ENCODE measurements around the gene SNX30.

The SNX30 gene

GRCh38 chr9:112831281-112831851 is 80.8 kb downstream of the SNX30 start:
- no peak for DNase-seq

DNA sequence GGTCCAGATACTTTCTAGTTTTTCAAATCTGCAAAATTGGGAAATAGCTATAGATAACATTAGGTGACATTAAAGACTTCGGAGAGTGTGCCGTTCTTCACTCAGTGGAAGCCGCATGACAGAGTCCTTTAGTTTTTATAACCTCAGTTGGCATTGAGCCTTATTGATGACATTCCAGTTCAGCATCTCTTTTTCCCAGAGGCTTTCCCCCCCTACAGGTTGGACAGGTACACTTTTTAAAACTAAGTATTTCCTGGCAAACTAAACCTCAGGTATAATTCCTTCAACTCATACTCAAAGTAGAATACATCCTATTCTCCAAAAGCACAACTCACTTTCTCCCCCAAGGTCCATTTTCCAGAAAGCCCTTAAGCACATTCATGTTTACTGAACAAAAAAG is 81.4 kb downstream of the SNX30 start:
- DNase-seq: no peak

- no peak for DNase-seq
These were observed 82.5 kb downstream of the SNX30 start for GRCh38 chr9:112833081-112833480.

- no peak for DNase-seq
These were observed 85.8 kb downstream of the SNX30 start for GRCh38 chr9:112836394-112836793.

GRCh38 chr9:112838342-112838741 is 87.8 kb downstream of the SNX30 start:
- DNase-seq: no peak

DNA sequence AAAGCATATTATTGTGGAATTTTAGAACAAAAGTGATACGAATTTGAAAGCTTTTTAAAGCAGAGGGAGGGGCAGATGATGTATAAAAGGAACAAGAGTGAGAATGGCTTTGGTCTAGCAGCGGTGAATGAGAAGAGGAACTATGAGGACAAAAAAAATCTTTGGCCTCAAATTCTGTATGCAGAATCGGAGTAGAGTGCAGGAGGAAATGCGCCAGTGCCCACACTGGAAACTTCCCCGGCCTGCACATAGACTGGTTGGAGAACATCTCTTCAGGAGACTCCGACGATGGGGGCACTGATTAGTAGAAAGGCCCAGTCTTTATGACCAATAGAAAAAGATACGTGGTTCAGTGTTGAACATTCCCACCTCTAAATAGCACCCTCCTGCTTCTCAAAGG is 88.8 kb downstream of the SNX30 start:
- peak; percentile 32 for DNase-seq

GRCh38 chr9:112841261-112841660 is 90.7 kb downstream of the SNX30 start:
- DNase-seq: no peak

- no peak for DNase-seq
These were observed 92.0 kb downstream of the SNX30 start for GRCh38 chr9:112842555-112842954.

DNA sequence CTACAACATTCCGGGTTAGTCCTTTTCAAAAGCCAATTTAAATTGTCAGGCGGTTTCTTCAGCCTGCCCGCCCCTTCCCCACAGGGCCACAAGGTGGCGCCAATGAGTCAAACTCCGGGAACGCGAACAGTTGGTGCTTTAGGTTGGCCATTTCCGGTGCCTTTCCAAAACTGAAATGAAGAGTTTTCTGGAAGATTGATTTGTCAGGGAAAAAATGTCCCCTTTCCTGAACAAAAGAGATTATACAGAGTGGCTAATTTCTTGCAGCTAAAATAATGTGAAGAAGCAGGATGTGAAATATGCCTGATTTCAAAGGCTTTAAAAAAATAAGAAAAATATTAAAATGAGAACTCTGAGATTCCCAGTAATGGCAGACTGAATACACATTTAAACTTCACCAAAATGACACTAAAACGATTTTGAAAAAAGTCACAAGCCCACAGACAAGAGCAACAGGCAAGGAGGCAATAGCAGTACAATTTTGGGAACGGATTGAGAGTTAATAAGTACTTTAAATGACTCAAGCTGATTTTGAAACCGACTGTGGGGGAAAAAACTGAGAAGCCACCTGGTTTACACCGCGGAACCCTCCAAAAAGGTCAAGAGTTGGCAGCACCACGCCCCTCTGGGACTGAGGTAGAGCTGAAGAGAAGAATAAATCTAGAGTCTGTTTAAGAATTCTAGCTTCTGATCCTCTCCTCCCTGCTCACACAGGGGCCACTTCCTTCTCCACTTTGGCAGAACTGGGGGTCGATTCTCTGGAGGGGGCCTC is 94.4 kb downstream of the SNX30 start:
- peak; percentile 22 for DNase-seq

DNA sequence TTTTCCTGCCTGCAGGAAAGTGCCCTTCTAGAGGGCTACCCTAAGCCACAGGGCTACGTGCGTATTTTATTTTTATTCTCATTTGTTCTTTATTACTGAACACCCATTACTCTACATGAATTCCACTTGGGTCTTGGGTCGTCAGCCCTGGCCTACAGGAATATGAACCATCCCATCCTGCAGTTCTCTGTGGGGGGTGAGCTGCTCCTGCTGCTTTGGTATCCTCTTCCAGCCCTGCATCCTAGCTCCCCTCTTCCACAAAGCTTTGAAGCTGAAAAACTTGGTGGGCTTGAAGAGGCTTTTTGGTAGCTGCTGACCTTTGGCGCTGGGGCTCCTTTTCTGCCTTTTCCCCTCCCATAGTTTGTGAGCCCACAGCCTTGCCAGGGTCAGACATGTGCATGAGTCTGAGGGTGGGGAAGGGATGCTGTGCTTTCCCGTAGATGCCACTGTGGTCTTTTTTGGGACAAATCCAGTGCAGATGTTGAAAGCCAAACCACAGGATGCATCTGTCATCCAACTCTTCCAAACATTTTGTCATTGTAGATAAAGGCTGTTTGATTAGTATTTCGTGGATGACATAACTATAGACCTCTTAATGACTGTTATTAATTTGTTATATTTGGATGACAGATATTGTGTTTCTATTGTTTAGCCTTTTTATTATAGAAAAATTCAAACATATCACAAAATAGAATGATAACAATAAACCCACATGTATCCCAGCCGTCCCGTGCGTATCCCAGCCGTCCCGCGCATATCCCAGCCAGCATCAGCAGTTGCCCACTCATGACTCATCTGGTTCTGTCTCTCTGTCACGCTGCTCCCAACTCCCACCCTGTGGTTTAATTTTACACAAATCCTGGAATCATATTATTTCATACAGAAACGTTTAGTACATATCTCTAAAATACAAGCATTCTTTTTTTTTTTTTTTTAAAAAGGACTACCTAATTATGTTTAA is 96.2 kb downstream of the SNX30 start:
- DNase-seq: no peak

DNA sequence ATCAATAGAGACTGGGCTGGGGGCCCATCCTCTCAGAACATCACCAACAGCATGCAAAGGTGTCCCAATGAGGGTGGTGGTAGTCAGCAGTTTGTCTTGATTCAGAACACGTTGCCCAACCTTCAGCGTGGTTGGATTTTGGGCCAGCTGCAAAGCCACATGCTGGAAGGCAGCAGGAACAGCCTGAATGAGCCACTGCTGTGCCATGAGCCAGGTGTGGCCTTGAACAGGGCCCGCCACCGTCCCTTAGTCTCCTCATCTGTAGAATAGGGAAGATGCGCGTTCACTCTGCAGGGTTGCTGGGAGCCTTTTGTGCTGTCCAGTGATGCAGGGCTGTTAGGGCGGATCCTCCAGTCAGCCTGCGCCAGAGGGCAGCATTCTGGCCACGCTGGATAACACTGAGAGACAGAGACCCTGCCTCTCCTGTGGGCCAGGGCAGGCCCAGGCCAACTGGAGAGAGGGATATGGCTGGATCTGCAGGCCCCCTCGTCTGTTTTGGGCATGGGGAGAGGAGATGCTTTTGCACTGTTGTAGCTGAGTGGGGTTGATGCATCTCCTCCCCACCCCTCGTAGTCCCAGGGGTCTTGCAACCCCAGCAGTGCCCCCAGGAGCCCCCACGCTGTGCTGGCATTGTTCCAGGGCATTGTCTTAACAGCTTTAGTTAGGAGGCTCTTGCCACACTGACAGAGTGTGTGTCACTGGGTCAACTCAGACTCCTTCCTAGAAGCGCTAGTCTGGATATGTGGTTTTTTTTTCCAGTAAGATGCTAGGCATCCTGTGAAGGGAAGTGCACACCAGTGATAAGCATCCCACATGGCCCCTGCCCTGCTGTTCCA is 98.0 kb downstream of the SNX30 start:
- no peak for DNase-seq

DNA sequence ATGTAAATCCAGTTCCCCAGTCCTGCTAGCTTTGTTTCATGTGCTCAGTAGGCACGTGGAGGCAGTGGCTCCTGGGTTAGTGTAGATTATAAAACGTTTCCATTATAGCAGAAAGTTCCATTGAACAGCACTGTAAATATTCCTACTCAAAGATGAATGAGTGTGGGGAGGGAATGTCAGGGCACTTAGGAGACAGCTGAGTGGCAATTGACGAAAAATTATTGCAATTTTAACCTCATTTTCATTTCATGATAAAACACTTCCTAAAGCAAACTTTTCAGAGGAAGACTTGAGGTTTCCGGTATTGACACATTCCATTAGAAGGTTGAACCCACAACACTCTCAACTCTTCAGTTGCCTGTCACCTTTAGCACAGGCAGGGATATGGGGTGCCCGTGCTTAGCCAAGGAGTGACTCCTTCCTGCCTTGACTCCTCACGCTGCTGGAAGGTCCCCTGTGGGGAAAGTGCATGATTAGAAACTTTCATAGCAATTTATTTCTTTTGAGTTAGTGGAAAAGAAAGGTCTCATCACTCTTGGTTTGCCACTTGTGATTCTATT is 98.9 kb downstream of the SNX30 start:
- no peak for DNase-seq

DNA sequence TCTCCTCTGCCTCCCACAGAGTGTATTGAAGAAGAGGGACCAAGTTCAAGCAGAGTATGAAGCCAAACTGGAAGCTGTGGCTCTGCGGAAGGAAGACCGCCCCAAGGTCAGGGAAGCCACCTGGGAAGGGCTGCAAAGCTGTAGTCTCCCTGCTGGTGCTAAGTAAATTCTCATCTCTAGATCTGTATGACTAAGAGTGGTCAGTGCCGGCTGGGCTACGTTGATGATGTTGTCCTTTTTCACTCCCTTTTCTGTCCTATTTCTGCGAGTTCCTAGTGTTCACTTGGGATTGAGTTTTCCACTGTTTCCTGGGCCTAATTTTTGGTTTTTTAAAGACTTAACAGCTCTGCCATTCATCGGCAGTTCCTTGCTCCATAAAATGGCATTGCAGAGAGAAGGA is 100.3 kb downstream of the SNX30 start:
- no peak for DNase-seq

- no peak for DNase-seq
These were observed 102.4 kb downstream of the SNX30 start for GRCh38 chr9:112852741-112853504.

DNA sequence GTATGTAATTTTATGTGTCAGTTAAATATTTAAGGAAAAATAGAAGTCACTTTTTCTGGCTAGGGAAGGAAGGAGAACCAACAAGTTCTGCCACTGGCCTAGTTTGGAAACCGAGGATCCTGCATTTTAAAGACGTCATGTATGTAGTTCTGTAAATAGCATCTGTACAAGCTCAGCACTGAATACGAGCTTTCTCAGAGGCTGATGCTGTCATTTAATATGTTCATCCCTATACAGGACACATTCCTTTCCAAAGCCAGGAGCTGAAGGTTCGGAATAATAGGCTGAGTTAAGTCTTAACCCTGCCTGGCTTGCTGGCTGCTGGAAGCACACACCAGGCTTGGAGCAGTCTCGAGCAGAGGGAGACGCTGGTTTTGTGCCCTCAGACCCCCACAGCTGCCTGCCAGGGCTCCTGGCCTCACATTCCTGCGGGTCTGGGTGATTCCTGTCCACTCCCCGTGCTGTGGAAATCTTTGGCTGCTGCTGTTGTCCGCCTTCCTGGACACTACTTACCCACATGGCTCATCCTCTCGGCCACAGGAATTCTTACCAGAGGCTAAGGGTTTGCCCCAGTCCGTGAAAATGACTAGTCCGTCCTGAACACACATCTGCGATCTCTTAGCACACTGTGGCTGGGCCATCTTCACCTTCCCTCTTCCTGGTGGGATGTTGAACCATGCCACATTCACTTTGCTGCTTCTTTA is 103.5 kb downstream of the SNX30 start:
- no peak for DNase-seq

DNA sequence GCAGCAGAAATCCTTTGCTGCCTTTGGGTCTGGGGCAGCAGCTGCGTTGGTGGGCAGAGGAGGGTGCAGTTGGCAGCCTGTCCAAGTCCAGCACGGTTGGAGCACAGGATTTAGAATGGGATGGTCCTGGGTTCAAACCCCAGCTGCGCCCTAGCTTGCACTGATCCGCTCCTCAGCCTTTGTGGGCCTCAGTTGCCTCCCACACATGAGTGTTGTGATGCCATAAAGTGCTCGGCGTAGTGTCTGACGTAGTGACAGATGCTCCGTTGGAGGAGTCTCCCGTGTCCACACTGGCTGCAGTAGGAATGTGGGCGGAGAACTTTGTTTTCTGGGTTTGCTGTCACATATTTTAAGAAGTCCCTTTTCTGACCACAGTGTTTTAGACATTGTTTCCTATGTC is 104.1 kb downstream of the SNX30 start:
- no peak for DNase-seq

DNA sequence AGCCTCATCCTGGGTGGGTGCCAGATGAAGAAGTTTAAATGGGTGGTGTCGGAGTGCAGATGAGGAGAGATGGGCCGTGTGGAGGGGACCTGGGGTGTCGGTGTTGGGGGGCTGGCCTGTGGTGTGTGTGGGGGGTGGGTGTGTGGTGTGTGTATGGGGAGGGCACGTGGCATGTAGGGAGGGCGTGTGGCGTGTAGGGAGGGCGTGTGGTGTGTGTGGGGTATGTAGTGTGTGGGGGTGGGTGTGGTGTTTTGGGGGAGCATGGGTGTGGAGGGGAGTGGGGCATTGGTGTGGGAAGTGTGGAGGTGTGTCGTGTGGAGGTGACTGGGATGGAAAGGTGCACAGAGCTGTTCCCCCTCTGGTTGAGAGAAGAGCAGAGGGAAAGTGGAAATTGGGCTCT is 105.6 kb downstream of the SNX30 start:
- no peak for DNase-seq

GRCh38 chr9:112856843-112857242 is 106.3 kb downstream of the SNX30 start:
- no peak for DNase-seq

GRCh38 chr9:112858005-112858404 is 107.4 kb downstream of the SNX30 start:
- DNase-seq: no peak

DNA sequence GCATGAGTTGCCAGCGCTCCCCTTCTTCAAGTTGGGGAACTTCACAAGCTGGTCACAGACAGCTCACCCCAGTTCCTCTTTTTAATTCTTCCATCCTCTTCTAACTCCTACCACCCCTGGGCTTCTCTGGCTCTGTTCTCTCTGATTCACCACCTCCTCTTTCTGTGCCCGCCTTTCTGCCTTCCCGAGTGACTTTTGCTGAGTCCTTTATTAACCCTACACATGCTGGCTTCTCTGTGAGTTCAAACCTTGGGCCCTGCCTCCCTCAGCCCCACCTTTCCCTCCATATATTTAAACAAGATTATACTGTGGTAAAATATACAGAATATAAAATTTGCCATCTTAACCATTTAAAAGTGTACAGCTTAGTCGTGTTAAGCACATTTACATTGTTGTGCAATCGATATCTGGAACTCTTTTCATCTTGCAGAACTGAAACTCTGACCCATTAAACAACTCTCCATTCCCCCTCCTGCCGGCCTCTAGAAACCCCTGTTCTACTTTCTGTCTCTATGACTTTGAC is 108.1 kb downstream of the SNX30 start:
- peak; percentile 79 for DNase-seq

DNA sequence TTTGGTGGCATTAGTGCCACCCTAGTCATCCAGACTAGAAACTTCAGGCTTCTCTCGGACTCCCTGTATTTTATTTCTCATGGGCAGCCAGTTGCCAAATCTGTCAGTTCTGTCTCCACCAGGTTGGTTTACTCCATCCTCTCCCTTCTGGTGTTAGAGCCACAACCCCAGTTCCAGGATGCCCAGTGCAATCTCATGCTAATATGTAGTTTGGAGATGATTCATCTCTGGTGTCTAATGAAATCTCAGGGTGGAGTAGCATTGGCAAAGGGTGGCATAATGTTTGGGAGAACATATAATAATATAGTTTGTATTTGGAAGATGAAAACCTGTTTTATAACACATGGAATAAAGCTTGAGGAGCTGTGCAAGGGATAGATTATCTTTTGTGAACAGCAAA is 109.9 kb downstream of the SNX30 start:
- DNase-seq: no peak

All from GDM1 (cell line).